Stimulated activated CD8-positive, alpha-beta memory T cell treated with anti-CD3 and anti-CD28 coated beads, Interleukin-2, amount 100 ng/mL, for 1 hour (primary cell): ENCODE results near the gene CXCL9.
"Not testable (repeated sequence)": the region's sequence is repeated elsewhere in the genome, so short reads cannot be mapped to it uniquely, and the experiment has no call there.

Source experiments
- DNase-seq, 2 donors: peaks; one replicate each; pipeline ENCODE4 v3.0.0-alpha.2; 2020; ENCODE audit warnings: low read depth in 2 of 2

Gene CXCL9

GRCh38 chr4:75958546-75958945, 48.8 kb downstream of the CXCL9 start:
- not testable (repeated sequence) for DNase-seq

- DNase-seq = not testable (repeated sequence)
Measured at GRCh38 chr4:75954811-75955210, 52.5 kb downstream of the CXCL9 start.

- DNase-seq = no peak
Measured at GRCh38 chr4:75953509-75953908, 53.8 kb downstream of the CXCL9 start.
